B cell (primary cell): ENCODE data around the gene ZFHX2.

Experiments
- CTCF ChIP-seq: fragments of 200-600 bp; IDR thresholded peaks from one replicate; pipeline ENCODE4 v1.8.0; 2022; ENCODE audit warnings: antibody characterized with exemption, mild to moderate bottlenecking
- EZH2 ChIP-seq: IDR thresholded peaks from 2 replicates; pipeline ENCODE4 v1.6.1; 2012; ENCODE audit warnings: borderline replicate concordance, low read depth, mild to moderate bottlenecking, moderate library complexity, low read length; ENCODE audit not compliant: insufficient read depth, poor library complexity, severe bottlenecking

DNA sequence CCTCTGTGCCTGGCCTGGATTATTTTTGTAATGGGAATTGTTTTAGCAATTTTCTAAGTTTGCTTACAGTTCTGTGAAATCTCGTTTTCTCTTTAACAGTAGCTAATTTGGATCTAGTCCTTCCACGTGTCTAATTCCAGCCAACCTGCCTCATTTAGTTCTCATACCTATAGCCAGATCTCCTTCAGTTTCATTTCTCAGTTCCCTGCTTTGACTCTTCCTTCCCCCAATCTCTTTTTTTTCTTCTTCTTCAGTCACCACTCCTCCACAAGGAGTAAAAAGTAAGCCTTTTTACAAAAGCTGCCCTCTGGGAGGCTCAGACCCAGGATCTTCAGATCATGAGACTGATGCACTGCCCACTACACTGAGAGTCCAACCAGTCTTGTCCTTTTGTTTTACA, 6.0 kb upstream of the ZFHX2 start:
- TF ChIP-seq EZH2 (no peak), CTCF (no peak)
